Natural killer cell (primary cell): ENCODE data around the gene GJB2. TPM values are rescaled to one million over a fixed set of nuclear protein-coding genes. Genes with fewer than 3 reads are reported as not detected.

Source experiments
- ATAC-seq, 3 donors: fragments of 150-1000 bp in 2 of 3; fragments of 200-7000 bp in 1 of 3; cut with Tn5 transposase; 1 replicate in 1 of 3; 2 replicates in 2 of 3; pipeline ENCODE4 v1.10.0; 2021; ENCODE audit warnings: mild to moderate bottlenecking in 2 of 3, moderate library complexity in 2 of 3
- DNase-seq, 2 donors: peaks; one replicate each; pipeline versions ENCODE4 v3.0.0 to v3.0.0-alpha.2; 2013 to 2021; ENCODE audit warnings: mixed read lengths in 1 of 2
- H3K27ac ChIP-seq: one replicate; pipeline ENCODE4 v1.5.1; 2013; ENCODE audit warnings: mild to moderate bottlenecking, low read length
- H3K27me3 ChIP-seq: one replicate; pipeline ENCODE4 v1.6.1; 2013; ENCODE audit warnings: low read length; ENCODE audit not compliant: control insufficient read depth, insufficient read depth
- H3K36me3 ChIP-seq: one replicate; pipeline ENCODE4 v1.6.1; 2013; ENCODE audit warnings: low read length; ENCODE audit not compliant: control insufficient read depth, insufficient read depth
- H3K4me1 ChIP-seq: one replicate; pipeline ENCODE4 v1.6.1; 2013; ENCODE audit warnings: low read length; ENCODE audit not compliant: control insufficient read depth, insufficient read depth
- H3K4me3 ChIP-seq: one replicate; pipeline ENCODE4 v1.5.1; 2013; ENCODE audit warnings: low read length
- H3K9me3 ChIP-seq: one replicate; pipeline ENCODE4 v1.6.1; 2013; ENCODE audit warnings: low read length; ENCODE audit not compliant: control insufficient read depth, insufficient read depth
- H3K27ac Mint-ChIP-seq, 2 donors: one replicate each; pipeline ENCODE4 v1.8.0; 2022; ENCODE audit warnings: mild to moderate bottlenecking in 2 of 2, mixed read lengths in 2 of 2, moderate library complexity in 1 of 2
- H3K27me3 Mint-ChIP-seq, 2 donors: one replicate each; pipeline ENCODE4 v1.8.0; 2022; ENCODE audit warnings: low read depth in 2 of 2, mixed read lengths in 2 of 2
- H3K36me3 Mint-ChIP-seq: one replicate; pipeline ENCODE4 v1.8.0; 2022; ENCODE audit warnings: mixed read lengths
- H3K4me1 Mint-ChIP-seq, 2 donors: one replicate each; pipeline ENCODE4 v1.8.0; 2022; ENCODE audit warnings: mixed read lengths in 2 of 2
- H3K4me3 Mint-ChIP-seq: one replicate; pipeline ENCODE4 v1.8.0; 2022; ENCODE audit warnings: mild to moderate bottlenecking, moderate library complexity, mixed read lengths
- H3K9me3 Mint-ChIP-seq, 2 donors: one replicate each; pipeline ENCODE4 v1.8.0; 2022; ENCODE audit warnings: mixed read lengths in 2 of 2
- CTCF ChIP-seq: fragments of 200-600 bp; IDR thresholded peaks from one replicate; pipeline ENCODE4 v1.8.0; 2022; ENCODE audit warnings: antibody characterized with exemption
- WGBS: methylation state at CpG from one replicate; pipeline ENCODE4 v1.1.7; 2013; ENCODE audit warnings: missing lambda C conversion rate; ENCODE audit not compliant: insufficient coverage; 5-methylcytosine and 5-hydroxymethylcytosine counted together
- intact Hi-C: fragments of 100-400 bp; cut with micrococcal nuclease; formaldehyde crosslinking; loops from one replicate; pipeline ENCODE4 v1.14.2; 2022
- total RNA-seq, 4 donors: library from RNA; stranded (reverse); fragments of 120-200 nt in 1 of 4; gene quantifications; one replicate each; pipeline versions ENCODE4 v1.2.3 to v1.2.4, GENCODE V29; 2013 to 2022

Gene GJB2
- under 1 TPM in 1 of 3 donors, not detected in 2; 0.40 TPM for total RNA-seq
- not detected for total RNA-seq (2013)

GRCh38 chr13:20192836-20193161, at the start of gene GJB2:
TSS of gene GJB2 (minus strand) at chr13:20192938. CDS start at chr13:20189581, 3,357 bp downstream.
- Histone ChIP-seq H3K36me3 (no peaks in the 10 kb centered on the region), H3K4me3 (no peak within 1 kb of the TSS), H3K9me3 (no peaks in the 10 kb centered on the region), H3K27me3 (peaks cover 48% of the 10 kb centered on the region), H3K4me1 (peaks cover 24% of the 10 kb centered on the region), H3K27ac (no peak within 1 kb of the TSS)
- TF ChIP-seq CTCF: no peak
- Mint-ChIP-seq H3K9me3 (no peaks in the 10 kb centered on the region), H3K4me3 (peak within 1 kb of the TSS; percentile 55), H3K27ac (no peak within 1 kb of the TSS), H3K4me1 (peaks cover 14 to 18% of the 10 kb centered on the region in 2 donors), H3K36me3 (no peaks in the 10 kb centered on the region), H3K27me3 (peaks cover 57 to 69% of the 10 kb centered on the region in 2 donors)
- under 1% methylated on average over 39 of the region's 39 CpGs for WGBS
- DNase-seq (peak in 1 of 2 donors; percentile 47), ATAC-seq (peak in 1 of 3 donors; percentile 20)
- intact Hi-C loops: no loop called here

- H3K27ac Mint-ChIP-seq: no peak overlapping the region
- peaks cover 30 to 48% of the 10 kb centered on the region in 2 donors for H3K27me3 Mint-ChIP-seq
- DNase-seq (no peak), ATAC-seq (no peak)
- H3K4me1 Mint-ChIP-seq: no peaks in the 10 kb centered on the region
- WGBS: 85% methylated on average over 2 of the region's 2 CpGs
- no peaks in the 10 kb centered on the region for H3K9me3 ChIP-seq
- H3K4me3 Mint-ChIP-seq: no peak overlapping the region
- H3K27me3 ChIP-seq: no peaks in the 10 kb centered on the region
- no peaks in the 10 kb centered on the region for H3K36me3 ChIP-seq
- H3K9me3 Mint-ChIP-seq: no peaks in the 10 kb centered on the region
- H3K27ac ChIP-seq: no peak overlapping the region
- no peaks in the 10 kb centered on the region for H3K4me1 ChIP-seq
- no peak for TF ChIP-seq CTCF
- no peak overlapping the region for H3K4me3 ChIP-seq
- intact Hi-C loops: no loop called here
- no peaks in the 10 kb centered on the region for H3K36me3 Mint-ChIP-seq
These were observed 48.9 kb upstream of the GJB2 start for GRCh38 chr13:20241593-20241992.

- H3K4me1 Mint-ChIP-seq: no peaks in the 10 kb centered on the region
- H3K27me3 ChIP-seq: no peaks in the 10 kb centered on the region
- H3K27ac Mint-ChIP-seq: no peak overlapping the region
- no peaks in the 10 kb centered on the region for H3K36me3 Mint-ChIP-seq
- no peaks in the 10 kb centered on the region for H3K36me3 ChIP-seq
- no peaks in the 10 kb centered on the region for H3K9me3 ChIP-seq
- H3K4me3 Mint-ChIP-seq: no peak overlapping the region
- no peak overlapping the region for H3K27ac ChIP-seq
- 86% methylated on average over 5 of the region's 6 CpGs for WGBS
- no peaks in the 10 kb centered on the region for H3K4me1 ChIP-seq
- no peaks in the 10 kb centered on the region for H3K9me3 Mint-ChIP-seq
- DNase-seq (no peak), ATAC-seq (no peak)
- H3K4me3 ChIP-seq: no peak overlapping the region
- intact Hi-C loops: no loop called here
- peaks cover 35 to 53% of the 10 kb centered on the region in 2 donors for H3K27me3 Mint-ChIP-seq
- no peak for TF ChIP-seq CTCF
These were observed 47.0 kb upstream of the GJB2 start for GRCh38 chr13:20239748-20240147.

DNA sequence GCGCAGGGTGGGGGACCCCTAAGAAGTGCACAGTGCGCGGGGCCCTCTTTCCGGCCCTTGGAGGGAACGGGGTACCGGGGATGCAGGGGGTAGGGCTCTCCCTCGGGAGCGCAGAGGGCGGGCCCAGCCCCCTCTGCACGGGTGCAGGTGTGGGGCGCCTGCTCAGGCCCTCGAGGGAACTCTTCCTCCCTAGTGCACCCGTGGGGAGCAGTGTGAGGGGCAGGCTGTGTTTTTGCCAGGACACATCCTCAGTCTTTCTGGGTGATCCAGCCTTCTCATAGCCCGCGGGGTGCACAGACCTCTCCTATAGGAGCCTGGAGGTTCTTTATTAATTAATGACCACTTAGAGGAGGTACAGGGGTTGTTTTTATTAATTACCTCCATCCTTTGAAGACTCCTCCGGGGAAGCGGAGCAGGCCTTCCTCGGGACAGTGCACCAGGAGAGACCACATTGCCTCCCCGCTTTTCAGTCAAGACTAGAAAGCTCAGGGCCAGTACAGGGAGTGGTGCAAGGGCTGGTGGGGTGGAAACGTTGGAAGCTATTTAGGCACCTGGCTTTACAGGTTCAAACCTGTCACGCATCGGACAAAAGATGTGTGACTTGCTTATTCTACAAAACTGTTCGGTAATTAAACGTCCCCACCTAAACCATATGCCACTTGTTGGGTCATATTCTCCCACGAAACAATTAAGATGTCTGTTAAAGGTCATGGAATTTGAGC, 40.0 kb upstream of the GJB2 start:
- ATAC-seq: no peak
- no peak overlapping the region for H3K4me3 Mint-ChIP-seq
- no peak for TF ChIP-seq CTCF
- Histone ChIP-seq H3K36me3 (no peaks in the 10 kb centered on the region), H3K4me1 (peaks cover 18% of the 10 kb centered on the region), H3K27me3 (peaks cover 19% of the 10 kb centered on the region), H3K4me3 (no peak overlapping the region), H3K27ac (no peak overlapping the region), H3K9me3 (no peaks in the 10 kb centered on the region)
- H3K4me1 Mint-ChIP-seq: peaks cover 0 to 6% of the 10 kb centered on the region in 2 donors
- no peaks in the 10 kb centered on the region for H3K36me3 Mint-ChIP-seq
- no peaks in the 10 kb centered on the region for H3K9me3 Mint-ChIP-seq
- intact Hi-C loops: no loop called here
- 35% methylated on average over 24 of the region's 25 CpGs for WGBS
- H3K27ac Mint-ChIP-seq: no peak overlapping the region
- H3K27me3 Mint-ChIP-seq: peaks cover 41 to 48% of the 10 kb centered on the region in 2 donors
- DNase-seq: no peak
